Body of pancreas (tissue), 4 donors: ENCODE results near the gene CIRBP.

ENCODE experiments used
- CTCF ChIP-seq, 7 experiments: fragments of 450-650 bp in 4 of 7; fragments of 200-600 bp in 3 of 7; sonication (generic) in 3 of 7; IDR thresholded peaks; one replicate each; pipeline ENCODE4 v1.5.1; 2016 to 2019; ENCODE audit warnings: antibody characterized with exemption in 7 of 7
- POLR2A ChIP-seq, 3 donors: fragments of 450-650 bp; IDR thresholded peaks; one replicate each; pipeline ENCODE4 v1.6.1; 2016; ENCODE audit warnings: antibody characterized with exemption in 3 of 3, mild to moderate bottlenecking in 2 of 3

DNA sequence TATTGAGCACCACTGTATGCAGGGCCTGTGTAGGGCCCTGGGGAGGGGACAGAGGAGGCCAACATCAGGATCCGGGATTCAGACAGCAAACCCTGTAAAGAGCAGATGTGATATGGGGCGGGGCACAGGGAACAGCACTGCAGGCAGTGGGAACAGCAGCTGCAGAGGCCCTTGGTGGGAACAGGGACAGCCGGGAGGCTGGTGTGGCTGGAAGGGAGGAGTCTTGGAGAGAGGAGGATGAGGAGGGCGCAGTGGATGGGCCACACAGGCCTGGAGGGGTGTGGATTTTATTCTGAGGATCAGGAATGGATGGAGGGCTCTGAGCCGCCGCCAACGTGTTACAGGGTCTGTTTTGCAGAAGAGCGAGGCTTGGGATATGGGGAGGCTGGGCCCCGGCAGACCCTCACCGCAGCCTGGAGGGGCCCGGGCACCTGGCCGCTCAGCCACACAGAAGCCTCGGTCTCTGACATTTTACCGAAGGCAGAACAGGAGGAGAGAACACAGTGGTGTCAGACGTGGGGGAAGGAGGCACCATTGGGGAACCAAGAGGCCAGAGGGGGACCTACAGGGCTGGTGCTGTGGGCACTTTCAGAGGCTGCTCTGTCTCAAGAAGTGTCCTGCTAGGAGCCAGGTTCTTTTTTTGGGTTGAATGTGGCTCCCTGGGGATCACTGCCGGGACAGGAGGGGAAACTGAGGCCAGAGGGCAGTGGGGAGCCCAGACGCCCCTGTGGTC lies 23.5 kb downstream of the CIRBP start:
- TF ChIP-seq POLR2A (IDR thresholded peaks at IDR 0.05) = no peak
- no peak for TF ChIP-seq CTCF (IDR thresholded peaks at IDR 0.05)
